Neural crest cell (in vitro differentiated cells): ENCODE results near the gene DOCK7. TPM values are rescaled to one million over a fixed set of nuclear protein-coding genes. Genes with fewer than 3 reads are reported as not detected.

Experiments used
- DNase-seq: peaks from one replicate; pipeline ENCODE4 v3.0.0; 2021; ENCODE audit warnings: low read depth, mixed read lengths, low spot score
- H3K27ac Mint-ChIP-seq: one replicate; pipeline ENCODE4 v1.8.0; 2021; ENCODE audit warnings: mild to moderate bottlenecking, mixed read lengths; ENCODE audit not compliant: unreplicated experiment
- H3K27me3 Mint-ChIP-seq: 2 replicates; pipeline ENCODE4 v1.8.0; 2021; ENCODE audit warnings: low read depth, mild to moderate bottlenecking, mixed read lengths
- H3K36me3 Mint-ChIP-seq: 2 replicates; pipeline ENCODE4 v1.8.0; 2021; ENCODE audit warnings: low read depth, mild to moderate bottlenecking, mixed read lengths
- H3K4me1 Mint-ChIP-seq: 2 replicates; pipeline ENCODE4 v1.8.0; 2021; ENCODE audit warnings: mixed read lengths
- H3K4me3 Mint-ChIP-seq: one replicate; pipeline ENCODE4 v1.8.0; 2021; ENCODE audit warnings: mild to moderate bottlenecking, mixed read lengths
- H3K9me3 Mint-ChIP-seq: 2 replicates; pipeline ENCODE4 v1.8.0; 2021; ENCODE audit warnings: mixed read lengths
- CTCF ChIP-seq: fragments of 200-600 bp; sonication (generic); conservative IDR thresholded peaks from 2 replicates; pipeline ENCODE4 v1.5.0; 2021; ENCODE audit warnings: antibody characterized with exemption, mild to moderate bottlenecking
- total RNA-seq: library from RNA; stranded (reverse); gene quantifications from 2 replicates; pipeline ENCODE4 v1.2.1, GENCODE V29; 2021

DOCK7 gene
- total RNA-seq, 1 donor from 2014 or later = 79.8 TPM

GRCh38 chr1:62590255-62590969 lies 97.8 kb downstream of the DOCK7 start:
- Mint-ChIP-seq H3K4me1 (peaks cover 3% of the 10 kb centered on the region), H3K27ac (no peak overlapping the region), H3K36me3 (peaks cover 22% of the 10 kb centered on the region), H3K4me3 (no peak overlapping the region), H3K9me3 (no peaks in the 10 kb centered on the region), H3K27me3 (no peaks in the 10 kb centered on the region)
- no peak for TF ChIP-seq CTCF
- DNase-seq = no peak

- TF ChIP-seq CTCF = no peak
- peaks cover 29% of the 10 kb centered on the region for H3K36me3 Mint-ChIP-seq
- H3K9me3 Mint-ChIP-seq = no peaks in the 10 kb centered on the region
- H3K4me1 Mint-ChIP-seq = peaks cover 5% of the 10 kb centered on the region
- no peaks in the 10 kb centered on the region for H3K27me3 Mint-ChIP-seq
- no peak for DNase-seq
- H3K27ac Mint-ChIP-seq = no peak overlapping the region
- no peak overlapping the region for H3K4me3 Mint-ChIP-seq
Observed at GRCh38 chr1:62589321-62589720, 98.9 kb downstream of the DOCK7 start.

- DNase-seq = no peak
- no peak for TF ChIP-seq CTCF
- Mint-ChIP-seq H3K27ac (no peak overlapping the region), H3K27me3 (no peaks in the 10 kb centered on the region), H3K4me1 (peaks cover 5% of the 10 kb centered on the region), H3K9me3 (no peaks in the 10 kb centered on the region), H3K36me3 (peaks cover 30% of the 10 kb centered on the region), H3K4me3 (no peak overlapping the region)
Observed at GRCh38 chr1:62588000-62588399, 100.2 kb downstream of the DOCK7 start.

- Mint-ChIP-seq H3K27ac (peak overlapping the region; percentile 0), H3K27me3 (no peaks in the 10 kb centered on the region), H3K4me1 (peaks cover 5% of the 10 kb centered on the region), H3K4me3 (no peak overlapping the region), H3K36me3 (peaks cover 40% of the 10 kb centered on the region), H3K9me3 (peaks cover 3% of the 10 kb centered on the region)
- DNase-seq = no peak
- TF ChIP-seq CTCF = no peak
Observed at GRCh38 chr1:62585469-62586155, 102.6 kb downstream of the DOCK7 start.

- H3K4me1 Mint-ChIP-seq = peaks cover 5% of the 10 kb centered on the region
- no peak overlapping the region for H3K4me3 Mint-ChIP-seq
- peaks cover 37% of the 10 kb centered on the region for H3K36me3 Mint-ChIP-seq
- H3K9me3 Mint-ChIP-seq = peaks cover 16% of the 10 kb centered on the region
- DNase-seq = no peak
- H3K27me3 Mint-ChIP-seq = no peaks in the 10 kb centered on the region
- H3K27ac Mint-ChIP-seq = no peak overlapping the region
- TF ChIP-seq CTCF = no peak
Observed at GRCh38 chr1:62573675-62574074, 114.5 kb downstream of the DOCK7 start.
